HepG2 (cell line): ENCODE data around the gene ACTA2. TPM values are rescaled to one million over a fixed set of nuclear protein-coding genes. Genes with fewer than 3 reads are reported as not detected.

Experiments
- ATAC-seq: fragments of 200-7000 bp; cut with Tn5 transposase; 3 replicates; pipeline ENCODE4 v1.9.1; 2020; ENCODE audit warnings: mild to moderate bottlenecking, moderate library complexity
- BruUV-seq: library from RNA; stranded (reverse); fragments of 400-500 nt; replicated peaks from 2 replicates; lab custom pipeline; 2021; lab: Mats Ljungman, UMichigan
- CTCF ChIA-PET: fragments of 300-600 bp; formaldehyde crosslinking; extraction: SDS; loops from one replicate; lab custom pipeline; 2021; ENCODE audit warnings: low total read pairs, inconsistent platforms, low intra/inter-chr PET ratio; lab: Yijun Ruan, JAX
- POLR2A ChIA-PET: fragments of 350-600 bp; sonication (Branson Sonifier 250); formaldehyde crosslinking; loops from one replicate; lab custom pipeline; 2020; ENCODE audit warnings: antibody characterized with exemption, inconsistent platforms; lab: Yijun Ruan, JAX
- DNase-seq: peaks from one replicate; pipeline ENCODE4 v3.0.0-alpha.2; 2015; ENCODE audit warnings: low spot score
- FAIRE-seq: peaks from 3 replicates; lab custom pipeline; 2011; peaks lifted over from hg19 to GRCh38; lab: Jason Lieb, UNC
- H2AFZ ChIP-seq: one replicate; pipeline ENCODE4 v1.6.1; 2011; ENCODE audit warnings: low read length, inconsistent platforms
- H3K27ac ChIP-seq: fragments of 300-600 bp; 3 replicates; pipeline ENCODE4 v1.8.0; 2011; ENCODE audit warnings: mixed run types, mild to moderate bottlenecking, mixed read lengths, low read length, inconsistent platforms; ENCODE audit not compliant: insufficient read depth; ENCODE audit errors: extremely low read length
- H3K27me3 ChIP-seq, 2 experiments: fragments of 200-600 bp in 1 of 2; 2 replicates in 1 of 2; 3 replicates in 1 of 2; pipeline versions ENCODE4 v1.6.0 to v1.8.0; 2011; ENCODE audit warnings: low read length in 2 of 2, mild to moderate bottlenecking in 2 of 2, moderate library complexity in 2 of 2, inconsistent platforms in 1 of 2; ENCODE audit not compliant: insufficient read depth in 2 of 2, control insufficient read depth in 1 of 2
- H3K36me3 ChIP-seq, 2 experiments: fragments of 200-600 bp in 1 of 2; replicated peaks in 1 of 2; 2 replicates in 1 of 2; 3 replicates in 1 of 2; pipeline versions ENCODE4 v1.5.1 to v1.8.0; 2011; ENCODE audit warnings: low read length in 2 of 2, inconsistent platforms in 1 of 2; ENCODE audit not compliant: insufficient read depth in 2 of 2, control insufficient read depth in 1 of 2
- H3K4me1 ChIP-seq: 2 replicates; pipeline ENCODE4 v1.5.1; 2012; ENCODE audit warnings: low read length, inconsistent platforms; ENCODE audit not compliant: insufficient read depth
- H3K4me2 ChIP-seq: 2 replicates; pipeline ENCODE4 v1.6.0; 2011; ENCODE audit warnings: low read depth, low read length, inconsistent platforms
- H3K4me3 ChIP-seq, 3 experiments: fragments of 200-600 bp in 1 of 3; sonication (generic), shearing (Covaris generic) in 1 of 3; replicated peaks in 1 of 3; 2 replicates each; pipeline ENCODE4 v1.5.1; 2011 to 2016; ENCODE audit warnings: low read length in 3 of 3, inconsistent platforms in 2 of 3, low read depth in 2 of 3, mild to moderate bottlenecking in 2 of 3, control low read depth in 1 of 3, mixed read lengths in 1 of 3; ENCODE audit not compliant: insufficient read depth in 1 of 3
- H3K79me2 ChIP-seq: one replicate; pipeline ENCODE4 v1.6.1; 2011; ENCODE audit warnings: low read length, inconsistent platforms; ENCODE audit not compliant: insufficient read depth
- H3K9ac ChIP-seq: 2 replicates; pipeline ENCODE4 v1.6.0; 2011; ENCODE audit warnings: mild to moderate bottlenecking, low read depth, low read length, inconsistent platforms; ENCODE audit not compliant: insufficient read depth
- H3K9me3 ChIP-seq: 2 replicates; pipeline ENCODE4 v1.5.1; 2012; ENCODE audit warnings: mild to moderate bottlenecking, low read length
- H4K20me1 ChIP-seq: 2 replicates; pipeline ENCODE4 v1.6.0; 2011; ENCODE audit warnings: inconsistent platforms, mild to moderate bottlenecking, low read length, moderate library complexity; ENCODE audit not compliant: insufficient read depth
- AGO2 ChIP-seq: fragments of 200-400 bp; formaldehyde crosslinking; optimal IDR thresholded peaks from 2 replicates; pipeline ENCODE3; 2017; ENCODE audit warnings: mild to moderate bottlenecking, low read depth, low read length, moderate library complexity
- ERF ChIP-seq: IDR thresholded peaks from 2 replicates; pipeline ENCODE4 v1.6.1; 2018; ENCODE audit warnings: missing biosample characterization, missing genetic modification reagents
- HBP1 ChIP-seq: IDR thresholded peaks from 2 replicates; pipeline ENCODE4 v1.6.1; 2016; ENCODE audit warnings: low read depth, control low read depth
- HMGXB3 ChIP-seq: sonication (generic); formaldehyde crosslinking; IDR thresholded peaks from 2 replicates; pipeline ENCODE4 v1.4.0; 2020; ENCODE audit warnings: missing genetic modification reagents, borderline replicate concordance
- HNF4G ChIP-seq, 2 experiments: sonication (generic) in 1 of 2; formaldehyde crosslinking in 1 of 2; IDR thresholded peaks; 2 replicates each; pipeline versions ENCODE4 v1.4.0 to v1.6.1; 2011 to 2020; ENCODE audit warnings: borderline replicate concordance in 2 of 2, low read depth in 2 of 2, mild to moderate bottlenecking in 2 of 2, low read length in 1 of 2, missing genetic modification reagents in 1 of 2, moderate library complexity in 1 of 2
- HOXA7 ChIP-seq: sonication (generic); formaldehyde crosslinking; IDR thresholded peaks from 2 replicates; pipeline ENCODE4 v1.8.1; 2022; ENCODE audit warnings: mild to moderate bottlenecking, missing genetic modification reagents, moderate library complexity
- IRF1 ChIP-seq: sonication (generic); formaldehyde crosslinking; IDR thresholded peaks from 2 replicates; pipeline ENCODE4 v1.4.0; 2020; ENCODE audit warnings: low read depth, mild to moderate bottlenecking, missing genetic modification reagents
- MIXL1 ChIP-seq: IDR thresholded peaks from 2 replicates; pipeline ENCODE4 v1.6.1; 2016
- SIN3A ChIP-seq: IDR thresholded peaks from 2 replicates; pipeline ENCODE4 v1.6.1; 2011; ENCODE audit warnings: low read depth, mild to moderate bottlenecking, control low read depth, low read length, borderline replicate concordance
- THYN1 ChIP-seq: sonication (generic); formaldehyde crosslinking; IDR thresholded peaks from 2 replicates; pipeline ENCODE4 v1.8.1; 2023; ENCODE audit warnings: low read depth, mild to moderate bottlenecking, moderate library complexity, missing genetic modification reagents, borderline replicate concordance
- ZNF598 ChIP-seq: sonication (generic); formaldehyde crosslinking; IDR thresholded peaks from 2 replicates; pipeline ENCODE4 v1.5.1; 2020; ENCODE audit warnings: mild to moderate bottlenecking, missing genetic modification reagents, borderline replicate concordance
- ZSCAN9 ChIP-seq: IDR thresholded peaks from 2 replicates; pipeline ENCODE4 v1.6.1; 2016; ENCODE audit warnings: borderline replicate concordance
- WGBS: methylation state at CpG from one replicate; pipeline ENCODE4 v1.1.6; 2017; ENCODE audit warnings: low lambda C conversion rate; 5-methylcytosine and 5-hydroxymethylcytosine counted together
- in situ Hi-C: cut with HindIII; loops from 2 replicates; pipeline ENCODE4 v1.10.0; 2017; ENCODE audit warnings: low pct_unique_long_range_greater_than_20kb; ENCODE audit not compliant: extremely low pct_ligation_motif_present
- intact Hi-C: fragments of 100-400 bp; cut with micrococcal nuclease; formaldehyde crosslinking; loops from one replicate; pipeline ENCODE4 v1.10.0; 2022; ENCODE audit not compliant: unreplicated experiment
- polyA plus RNA-seq, 8 experiments: library from polyadenylated mRNA; depleted of rRNA in 3 of 8; stranded (reverse) in 7 of 8; unstranded in 1 of 8; fragments of >200 nt; fragmentation: Illumina TruSeq in 4 of 8; extraction: Trizol in 4 of 8; gene quantifications; 2 replicates each; pipeline versions ENCODE4 v1.2.1 to v1.2.3, GENCODE V29; 2011 to 2016; ENCODE audit warnings: low read depth in 4 of 8, missing spikeins in 1 of 8, mixed read lengths in 1 of 8; ENCODE audit not compliant: insufficient read depth in 1 of 8
- total RNA-seq, 5 experiments: library from RNA; depleted of rRNA; stranded (reverse); fragments of >200 nt; fragmentation: Illumina TruSeq; extraction: Trizol; gene quantifications; 2 replicates each; pipeline ENCODE4 v1.2.3, GENCODE V29; 2016; ENCODE audit warnings: low read depth in 1 of 5

The ACTA2 gene
- total and polyA plus RNA-seq, 2 of the 13 experiments (the other 11 are each of a cell fraction or from before 2014, with no cell fraction given), result 21.8 to 59.9 TPM

GRCh38 chr10:88960802-88961201 is 8.2 kb upstream of the ACTA2 start:
- BruUV-seq, result no TSS peak
- Histone ChIP-seq H3K79me2 (no peaks in the 10 kb centered on the region), H3K27ac (no peak overlapping the region), H3K27me3 (no peaks in the 10 kb centered on the region), H3K36me3 (no peaks in the 10 kb centered on the region), H3K4me3 (no peak overlapping the region)
- FAIRE-seq, result no peak
- intact Hi-C loops, result no loop called here
- CTCF ChIA-PET, result no interaction called here
- TF ChIP-seq AGO2 (no peak), THYN1 (no peak), ERF (no peak), IRF1 (CRISPR knock-in tag) (no peak), MIXL1 (CRISPR knock-in tag) (no peak), ZNF598 (no peak), SIN3A (no peak), HOXA7 (CRISPR knock-in tag) (no peak)
- TF ChIP-seq, all 625 proteins: peak for 0
- 100% methylated on average over 1 of the region's 1 CpG for WGBS
- Histone ChIP-seq H3K9me3 (no peaks in the 10 kb centered on the region), H3K9ac (no peak overlapping the region), H4K20me1 (no peaks in the 10 kb centered on the region), H3K4me1 (peaks cover 8% of the 10 kb centered on the region), H2AFZ (no peak overlapping the region), H3K4me2 (no peak overlapping the region)
- POLR2A ChIA-PET, result no interaction called here
- DNase-seq (no peak), ATAC-seq (no peak)
- in situ Hi-C loops, result no loop called here

- H3K4me3 ChIP-seq, result no peak overlapping the region
- H3K4me1 ChIP-seq, result peaks cover 13% of the 10 kb centered on the region
- no peaks in the 10 kb centered on the region for H3K27me3 ChIP-seq
- no peaks in the 10 kb centered on the region for H3K79me2 ChIP-seq
- no peaks in the 10 kb centered on the region for H4K20me1 ChIP-seq
- no peak overlapping the region for H3K9ac ChIP-seq
- no peak for ATAC-seq
- no TSS peak for BruUV-seq
- FAIRE-seq, result no peak
- WGBS, result 99% methylated on average over 6 of the region's 6 CpGs
- no peaks in the 10 kb centered on the region for H3K36me3 ChIP-seq
- in situ Hi-C loops (no loop called here), intact Hi-C loops (no loop called here)
- no peaks in the 10 kb centered on the region for H3K9me3 ChIP-seq
- ChIA-PET POLR2A (no interaction called here), CTCF (no interaction called here)
- no peak overlapping the region for H3K4me2 ChIP-seq
- H3K27ac ChIP-seq, result no peak overlapping the region
- H2AFZ ChIP-seq, result no peak overlapping the region
- DNase-seq, result no peak
- TF ChIP-seq ZSCAN9 (no peak), HBP1 (CRISPR knock-in tag) (no peak), HNF4G (IDR thresholded peaks at IDR 0.05; ENCODE audit: borderline replicate concordance, low read depth, low read length) (no peak), HNF4G (CRISPR knock-in tag; IDR thresholded peaks at IDR 0.05; ENCODE audit: borderline replicate concordance, low read depth) (no peak), HMGXB3 (CRISPR knock-in tag) (no peak)
Measured at GRCh38 chr10:88958721-88959120, 6.1 kb upstream of the ACTA2 start.
